MCF 10A (cell line): ENCODE results near the gene G6PC1. TPM values are rescaled to one million over a fixed set of nuclear protein-coding genes. Genes with fewer than 3 reads are reported as not detected.
"Not testable (repeated sequence)": the region's sequence is repeated elsewhere in the genome, so short reads cannot be mapped to it uniquely, and the experiment has no call there.

Experiments
- BruUV-seq: library from RNA; stranded (reverse); fragments of 400-500 nt; replicated peaks from 2 replicates; lab custom pipeline; 2021; lab: Mats Ljungman, UMichigan
- CTCF ChIA-PET: fragments of 300-600 bp; sonication (Branson Sonifier 250); formaldehyde crosslinking; extraction: SDS; loops from one replicate; lab custom pipeline; 2021; ENCODE audit warnings: antibody characterized with exemption, inconsistent platforms; lab: Yijun Ruan, JAX
- POLR2A ChIA-PET: fragments of 300-600, 350-650 bp; sonication (Branson Sonifier 250); formaldehyde crosslinking; extraction: SDS; loops from one replicate; lab custom pipeline; 2020; ENCODE audit warnings: antibody characterized with exemption, inconsistent platforms; lab: Yijun Ruan, JAX
- DNase-seq: peaks from one replicate; pipeline ENCODE4 v3.0.0-alpha.2; 2018; ENCODE audit not compliant: unreplicated experiment
- H3K27ac Mint-ChIP-seq: one replicate; pipeline ENCODE4 v1.8.0; 2022; ENCODE audit warnings: mild to moderate bottlenecking, low read depth, mixed read lengths; ENCODE audit not compliant: unreplicated experiment
- H3K27me3 Mint-ChIP-seq: one replicate; pipeline ENCODE4 v1.8.0; 2022; ENCODE audit warnings: mixed read lengths; ENCODE audit not compliant: insufficient read depth, unreplicated experiment
- H3K36me3 Mint-ChIP-seq: one replicate; pipeline ENCODE4 v1.8.0; 2022; ENCODE audit warnings: mild to moderate bottlenecking, moderate library complexity, mixed read lengths; ENCODE audit not compliant: insufficient read depth, unreplicated experiment
- H3K4me1 Mint-ChIP-seq: one replicate; pipeline ENCODE4 v1.8.0; 2022; ENCODE audit warnings: mixed read lengths; ENCODE audit not compliant: insufficient read depth, unreplicated experiment
- H3K4me3 Mint-ChIP-seq: one replicate; pipeline ENCODE4 v1.8.0; 2022; ENCODE audit warnings: mild to moderate bottlenecking, moderate library complexity, mixed read lengths; ENCODE audit not compliant: unreplicated experiment
- H3K9me3 Mint-ChIP-seq: one replicate; pipeline ENCODE4 v1.8.0; 2022; ENCODE audit warnings: mixed read lengths; ENCODE audit not compliant: unreplicated experiment
- intact Hi-C: fragments of 100-400 bp; cut with micrococcal nuclease; formaldehyde crosslinking; loops from 2 replicates; pipeline ENCODE4 v1.14.1; 2022
- total RNA-seq: library from RNA; stranded (reverse); gene quantifications from 2 replicates; pipeline ENCODE4 v1.2.3, GENCODE V29; 2022
- TF ChIP-seq, protein P1 (sequence below): fragments of 200-600 bp; IDR thresholded peaks from one replicate; pipeline ENCODE4 v1.8.0; 2022; ENCODE audit warnings: antibody characterized with exemption, mild to moderate bottlenecking; ENCODE audit not compliant: unreplicated experiment

Gene G6PC1
- total RNA-seq, 1 experiment from 2014 or later, result not detected

DNA sequence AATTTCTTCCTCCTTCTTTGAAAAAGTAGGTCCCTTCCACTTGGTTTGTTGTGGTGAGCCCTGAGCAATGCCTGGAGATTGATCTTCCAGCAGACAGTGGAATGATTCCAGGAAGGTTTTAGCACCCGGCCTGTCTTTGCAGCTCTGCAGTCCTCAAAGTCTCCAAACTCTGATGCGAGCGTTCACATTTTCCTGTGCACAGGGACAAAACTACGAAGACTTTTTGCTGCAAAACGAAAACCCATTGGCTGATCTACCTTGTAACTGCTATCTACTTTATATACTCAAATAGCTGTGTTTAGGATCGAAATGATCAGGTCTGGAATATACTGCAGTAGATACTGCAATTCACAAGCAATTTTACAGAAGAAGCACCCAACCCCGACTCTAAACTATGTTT is 21.7 kb downstream of the G6PC1 start:
- ChIA-PET CTCF (interaction anchor here (0.6 kb wide), 1 partner anchor 15 kb away, joined by 3 read pairs; no protein-coding TSS in a partner anchor), POLR2A (interaction anchor here (1.0 kb wide), 1 partner anchor 77 kb away, joined by 3 read pairs; the partner anchor contains the start of gene AOC2)
- H3K9me3 Mint-ChIP-seq, result no peaks in the 10 kb centered on the region
- H3K27me3 Mint-ChIP-seq, result peaks cover 17% of the 10 kb centered on the region
- no peaks in the 10 kb centered on the region for H3K4me1 Mint-ChIP-seq
- TF ChIP-seq, protein P1, sequence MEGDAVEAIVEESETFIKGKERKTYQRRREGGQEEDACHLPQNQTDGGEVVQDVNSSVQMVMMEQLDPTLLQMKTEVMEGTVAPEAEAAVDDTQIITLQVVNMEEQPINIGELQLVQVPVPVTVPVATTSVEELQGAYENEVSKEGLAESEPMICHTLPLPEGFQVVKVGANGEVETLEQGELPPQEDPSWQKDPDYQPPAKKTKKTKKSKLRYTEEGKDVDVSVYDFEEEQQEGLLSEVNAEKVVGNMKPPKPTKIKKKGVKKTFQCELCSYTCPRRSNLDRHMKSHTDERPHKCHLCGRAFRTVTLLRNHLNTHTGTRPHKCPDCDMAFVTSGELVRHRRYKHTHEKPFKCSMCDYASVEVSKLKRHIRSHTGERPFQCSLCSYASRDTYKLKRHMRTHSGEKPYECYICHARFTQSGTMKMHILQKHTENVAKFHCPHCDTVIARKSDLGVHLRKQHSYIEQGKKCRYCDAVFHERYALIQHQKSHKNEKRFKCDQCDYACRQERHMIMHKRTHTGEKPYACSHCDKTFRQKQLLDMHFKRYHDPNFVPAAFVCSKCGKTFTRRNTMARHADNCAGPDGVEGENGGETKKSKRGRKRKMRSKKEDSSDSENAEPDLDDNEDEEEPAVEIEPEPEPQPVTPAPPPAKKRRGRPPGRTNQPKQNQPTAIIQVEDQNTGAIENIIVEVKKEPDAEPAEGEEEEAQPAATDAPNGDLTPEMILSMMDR, result no peak
- DNase-seq, result no peak
- no peak overlapping the region for H3K27ac Mint-ChIP-seq
- intact Hi-C loops, result no loop called here
- no TSS peak for BruUV-seq
- no peak overlapping the region for H3K4me3 Mint-ChIP-seq
- H3K36me3 Mint-ChIP-seq, result no peaks in the 10 kb centered on the region

DNA sequence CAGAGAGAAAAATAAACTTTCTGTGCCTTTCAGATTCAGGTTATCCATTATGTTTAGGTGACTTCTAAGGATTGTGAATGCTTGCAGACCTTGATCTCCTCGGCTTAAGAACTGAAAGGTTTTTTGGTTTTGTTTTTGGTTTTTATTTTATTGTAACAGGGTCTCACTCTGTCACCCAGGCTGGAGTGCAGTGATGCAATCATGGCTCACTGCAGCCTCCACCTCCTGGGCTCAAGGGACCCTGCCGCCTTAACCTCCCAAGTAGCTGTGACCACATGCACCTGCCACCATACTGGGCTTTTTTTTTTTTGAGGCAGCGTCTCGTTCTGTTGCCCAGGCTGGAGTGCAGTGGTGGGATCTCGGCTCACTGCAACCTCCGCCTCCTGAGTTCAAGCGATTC is 22.9 kb downstream of the G6PC1 start:
- H3K36me3 Mint-ChIP-seq, DNase-seq, H3K4me3 Mint-ChIP-seq, H3K4me1 Mint-ChIP-seq, intact Hi-C loops, BruUV-seq, H3K27ac Mint-ChIP-seq, H3K9me3 Mint-ChIP-seq: not testable (repeated sequence)
- ChIA-PET POLR2A (interaction anchor here (1.0 kb wide), 1 partner anchor 79 kb away, joined by 3 read pairs; the partner anchor contains the start of gene AOC2), CTCF (interaction anchor here (0.6 kb wide), 1 partner anchor 106 kb away, joined by 3 read pairs; no protein-coding TSS in a partner anchor)
- H3K27me3 Mint-ChIP-seq, result peaks cover 17% of the 10 kb centered on the region

- intact Hi-C loops, result no loop called here
- Mint-ChIP-seq H3K4me1 (no peaks in the 10 kb centered on the region), H3K27me3 (peaks cover 17% of the 10 kb centered on the region), H3K36me3 (no peaks in the 10 kb centered on the region), H3K27ac (no peak overlapping the region), H3K9me3 (no peaks in the 10 kb centered on the region), H3K4me3 (no peak overlapping the region)
- TF ChIP-seq, protein P1, result no peak
- no TSS peak for BruUV-seq
- ChIA-PET POLR2A (no interaction called here), CTCF (interaction anchor here (0.6 kb wide), 1 partner anchor 731 kb away, joined by 4 read pairs; no protein-coding TSS in a partner anchor)
- no peak for DNase-seq
Observed at GRCh38 chr17:42924891-42925290, 24.3 kb downstream of the G6PC1 start.

- CTCF ChIA-PET, result interaction anchor here (0.6 to 2.9 kb wide), 19 partner anchors 9 to 204 kb away, joined by 3 to 25 read pairs (median 4); partner anchors contain the start of genes AOC2, AOC3, PSME3 and VPS25
- DNase-seq, result peak; percentile 84
- H3K4me1 Mint-ChIP-seq, result no peaks in the 10 kb centered on the region
- peaks cover 5% of the 10 kb centered on the region for H3K27me3 Mint-ChIP-seq
- intact Hi-C loops, result loop anchor here (1.0 to 2.0 kb wide), 2 partner anchors 86 to 208 kb away; no protein-coding TSS in a partner anchor
- TF ChIP-seq, protein P1, result peak; percentile 55
- no peaks in the 10 kb centered on the region for H3K36me3 Mint-ChIP-seq
- POLR2A ChIA-PET, result interaction anchor here (0.6 to 1.4 kb wide), 7 partner anchors 9 to 364 kb away, joined by 3 to 7 read pairs (median 4); partner anchors contain the start of gene RPL27
- no TSS peak for BruUV-seq
- peak overlapping the region; percentile 77 for H3K27ac Mint-ChIP-seq
- H3K9me3 Mint-ChIP-seq, result no peaks in the 10 kb centered on the region
- no peak overlapping the region for H3K4me3 Mint-ChIP-seq
Observed at GRCh38 chr17:42928714-42929496, 28.3 kb downstream of the G6PC1 start.
